Fibroblast of skin of scalp (primary cell): ENCODE results near the gene C1S.
"Not testable (repeated sequence)": the region's sequence is repeated elsewhere in the genome, so short reads cannot be mapped to it uniquely, and the experiment has no call there.

ENCODE experiments used
- DNase-seq: peaks from one replicate; pipeline ENCODE4 v3.0.0-alpha.2; 2013

C1S gene

GRCh38 chr12:7103837-7104584 lies 43.5 kb downstream of the C1S start:
- DNase-seq, result no peak

- no peak for DNase-seq
Measured at GRCh38 chr12:7106082-7106481, 45.6 kb downstream of the C1S start.

GRCh38 chr12:7107181-7107580 lies 46.7 kb downstream of the C1S start:
- DNase-seq, result not testable (repeated sequence)

DNA sequence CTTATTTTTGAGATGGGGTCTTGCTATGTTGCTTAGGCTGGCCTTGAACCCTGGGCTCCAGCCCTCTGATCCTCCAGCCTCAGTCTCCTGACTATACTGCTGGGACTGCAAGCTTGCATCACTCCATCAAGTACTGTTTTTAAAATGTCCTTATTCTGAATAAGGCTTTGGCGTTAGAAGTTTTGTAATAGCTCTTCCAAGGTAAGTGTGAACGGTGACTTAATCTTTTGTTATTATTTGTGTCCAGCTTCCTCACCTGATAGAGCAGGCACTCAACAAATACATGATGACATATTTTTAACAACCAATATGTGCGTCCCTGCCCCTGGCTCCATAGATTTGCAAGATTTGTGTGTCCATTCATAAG lies 47.1 kb downstream of the C1S start:
- DNase-seq, result no peak

DNA sequence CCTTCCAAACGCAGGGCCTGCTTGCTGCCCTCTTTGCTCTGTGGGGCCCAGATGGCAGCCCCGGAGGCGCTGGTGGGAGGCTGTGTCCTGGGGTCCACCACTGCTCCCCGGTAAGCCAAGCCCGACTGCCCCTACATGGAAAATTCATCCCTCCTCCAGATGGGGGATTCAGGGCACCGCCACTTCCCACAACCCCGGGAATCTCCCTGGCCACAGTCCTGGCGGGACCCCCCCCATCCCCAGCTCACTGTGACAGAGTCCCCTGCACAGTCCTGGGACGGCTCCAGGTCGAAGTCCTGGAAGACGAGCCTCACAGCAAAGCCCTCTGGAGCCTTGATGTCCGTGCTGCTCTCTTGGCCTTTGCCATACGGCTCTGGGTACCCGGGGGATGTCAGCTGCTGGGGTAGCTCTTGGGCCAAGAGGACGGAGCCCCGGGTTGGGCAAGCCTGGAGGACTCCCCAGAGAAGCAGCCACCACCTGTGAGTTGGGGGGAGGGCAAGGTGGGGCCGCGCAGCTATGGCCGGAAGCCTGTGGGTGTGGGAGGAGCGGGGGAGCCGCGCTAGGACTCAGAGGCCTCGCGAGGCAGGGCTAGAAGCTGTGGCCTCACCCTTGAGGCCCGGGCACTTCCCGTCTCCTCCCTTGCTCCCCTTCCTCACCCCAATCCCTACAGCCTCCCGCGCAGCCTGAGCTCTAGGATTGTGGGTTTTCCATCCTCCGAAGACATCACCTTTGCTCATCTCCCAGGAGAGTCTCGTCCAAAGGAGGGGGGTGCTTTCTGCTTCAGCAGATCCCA lies 47.7 kb downstream of the C1S start:
- DNase-seq, result peak; percentile 77

DNA sequence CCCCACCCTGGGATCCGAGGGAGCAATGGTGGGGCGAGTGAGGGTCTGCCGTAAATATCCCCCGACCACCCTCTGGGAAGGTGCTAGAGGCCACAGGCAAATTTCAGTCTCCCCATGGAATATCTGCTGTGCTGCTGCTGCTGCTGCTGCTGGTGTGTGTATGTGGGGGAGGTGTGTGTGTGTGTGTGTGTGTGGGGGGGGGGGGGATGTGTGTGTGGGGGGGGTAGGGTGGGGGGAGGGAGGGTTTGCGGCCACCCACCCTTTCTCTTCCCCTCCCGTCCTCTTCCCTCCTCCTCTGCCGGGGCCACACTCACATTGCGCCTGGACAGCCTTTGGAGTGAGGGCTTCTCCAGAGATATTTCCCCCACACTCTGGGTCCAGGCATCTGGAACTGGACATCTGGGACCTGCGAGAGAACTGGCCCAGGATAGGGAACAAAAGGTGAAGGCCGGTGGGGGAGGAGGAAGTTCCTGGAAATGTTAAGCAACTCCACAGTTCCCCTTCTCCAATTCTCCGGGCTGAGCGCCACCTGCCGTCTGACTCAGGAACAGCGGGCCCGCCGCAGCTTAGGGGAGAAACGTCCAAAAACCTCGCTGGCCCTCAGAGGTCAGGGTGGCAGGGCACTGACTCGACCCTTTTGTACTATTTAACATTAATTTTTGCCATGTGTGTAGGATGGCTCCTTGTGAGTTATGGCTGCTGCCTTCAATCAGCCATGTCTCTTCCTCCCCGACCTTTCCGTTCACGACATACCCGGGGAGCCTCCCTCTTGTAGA lies 48.5 kb downstream of the C1S start, which contains the start of gene C1RL:
Gene C1RL, minus strand, starts transcription at position 419 of the 776 bp plus-strand sequence. Its CDS starts 34 bp downstream, at position 385.
- DNase-seq, result peak; percentile 84

GRCh38 chr12:7109572-7109920 lies 49.0 kb downstream of the C1S start:
- no peak for DNase-seq

DNA sequence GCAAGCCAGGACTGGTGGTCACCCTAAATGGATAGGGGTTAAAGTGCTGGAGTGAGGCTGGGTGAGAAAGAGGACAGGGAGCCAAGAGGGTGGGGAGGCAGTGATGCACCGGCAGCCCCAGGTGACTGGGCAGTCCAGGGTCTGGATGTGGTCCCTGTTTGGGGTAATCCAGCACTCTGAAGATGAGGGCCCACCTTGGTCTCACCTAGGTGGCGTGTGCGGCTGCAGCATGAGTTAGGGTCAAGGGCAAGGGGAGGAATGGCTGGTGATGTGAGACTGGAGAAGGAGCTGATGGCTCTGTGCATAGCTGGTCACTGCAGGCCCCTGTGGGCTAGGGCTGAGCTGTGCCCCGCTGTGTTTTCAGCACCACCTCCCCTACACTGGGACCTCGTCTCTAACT lies 50.1 kb downstream of the C1S start:
- no peak for DNase-seq

- DNase-seq, result no peak
Measured at GRCh38 chr12:7112041-7112440, 51.5 kb downstream of the C1S start.

- DNase-seq, result peak; percentile 52
Measured at GRCh38 chr12:7113389-7113871, 52.9 kb downstream of the C1S start.

DNA sequence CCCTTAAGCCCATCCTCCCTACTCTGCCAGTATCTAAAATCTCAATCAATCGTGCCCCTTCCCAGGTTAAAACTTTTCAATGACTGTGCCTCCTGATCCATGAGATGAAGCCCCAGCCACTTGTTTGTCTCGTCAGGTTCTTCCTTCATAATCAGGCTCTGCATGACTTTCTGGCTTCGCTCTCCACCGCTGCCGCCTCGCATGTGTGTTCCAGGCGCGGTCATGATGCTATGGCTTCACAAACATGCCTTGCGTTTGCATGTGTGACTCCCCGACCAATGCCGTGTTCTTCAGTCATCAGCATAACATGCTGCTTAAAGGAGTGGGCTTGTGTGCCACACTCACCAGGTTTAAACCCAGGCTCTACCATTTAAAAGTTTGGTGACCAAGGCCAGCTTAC lies 53.5 kb downstream of the C1S start:
- DNase-seq, result no peak

DNA sequence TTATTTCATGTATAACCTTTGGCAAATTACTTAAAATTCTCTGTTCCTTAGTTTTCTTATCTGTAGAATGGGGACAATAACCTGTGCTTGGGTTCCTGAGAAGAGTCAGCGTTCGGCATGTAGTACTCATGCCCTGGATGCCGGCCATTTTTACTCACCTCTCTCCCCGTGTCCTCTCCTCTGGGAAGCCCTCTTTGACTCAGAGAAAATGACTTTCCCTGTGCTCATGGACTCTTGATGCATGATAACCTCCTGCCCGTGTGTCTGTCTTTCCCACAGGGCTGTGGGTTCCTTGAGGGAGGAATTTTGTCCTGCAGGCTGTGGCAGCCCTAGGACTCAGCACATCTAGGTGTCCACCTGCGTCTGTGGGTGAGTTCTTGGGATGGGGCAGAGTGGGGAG lies 54.3 kb downstream of the C1S start:
- DNase-seq, result no peak

DNA sequence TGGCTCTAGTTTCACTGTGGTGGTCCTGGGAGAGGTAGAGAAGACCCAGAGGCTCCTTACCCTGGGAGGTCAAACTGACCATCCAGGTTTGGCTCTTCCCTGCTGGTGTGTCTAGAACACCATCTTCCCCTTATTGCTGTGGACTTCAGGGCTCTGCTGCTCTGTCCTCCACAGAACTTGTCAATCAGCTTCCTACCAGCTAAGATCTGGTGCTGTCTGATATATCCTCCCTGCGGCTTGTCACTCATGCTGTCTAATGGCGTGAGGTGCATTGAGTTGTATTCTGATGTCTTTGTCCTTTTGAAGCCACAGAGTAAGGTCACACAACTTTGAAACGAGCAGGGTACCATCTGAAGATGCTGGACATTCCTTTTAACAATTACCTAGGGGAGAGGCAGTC lies 55.7 kb downstream of the C1S start:
- DNase-seq, result no peak

- DNase-seq, result no peak
Measured at GRCh38 chr12:7116916-7117315, 56.4 kb downstream of the C1S start.

GRCh38 chr12:7117670-7118069 lies 57.2 kb downstream of the C1S start:
- DNase-seq, result no peak

- DNase-seq, result no peak
Measured at GRCh38 chr12:7118881-7119280, 58.4 kb downstream of the C1S start.

DNA sequence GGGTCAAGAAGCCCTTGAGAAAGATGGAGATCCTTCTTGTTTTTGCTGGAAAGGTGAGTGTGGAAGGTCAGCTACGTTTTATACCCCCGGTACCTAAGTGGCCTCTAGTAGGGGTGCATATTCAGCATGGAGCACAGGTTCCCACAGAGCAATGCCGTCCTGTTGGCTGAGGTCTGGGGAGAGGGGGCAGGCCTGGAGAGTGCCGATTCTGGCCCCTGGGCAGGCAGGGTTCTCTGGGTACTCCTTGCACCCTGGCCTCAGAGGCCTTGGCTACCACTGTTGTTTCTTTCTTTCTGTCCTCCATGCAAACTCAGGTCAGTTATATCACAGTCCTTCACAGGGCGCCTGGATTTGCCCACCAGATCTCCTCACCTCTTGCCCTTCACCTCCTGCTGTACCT lies 59.6 kb downstream of the C1S start:
- DNase-seq, result no peak
